ENCODE data around the gene PNPLA7. TPM values are rescaled to one million over a fixed set of nuclear protein-coding genes. Genes with fewer than 3 reads are reported as not detected.

PNPLA7 gene
- total RNA-seq, 1 experiment from 2014 or later, result 1.3 TPM

GRCh38 chr9:137429546-137429890 is 120.7 kb downstream of the PNPLA7 start:
- DNase-seq (ENCODE audit: low spot score) (no peak), ATAC-seq (no peak)
- no peaks in the 10 kb centered on the region for H3K4me1 Mint-ChIP-seq
- POLR2A ChIA-PET, result interaction anchor here (0.6 kb wide), 1 partner anchor 32 kb away, joined by 5 read pairs; no protein-coding TSS in a partner anchor
- H3K27me3 Mint-ChIP-seq (ENCODE audit: low read depth), result no peaks in the 10 kb centered on the region; the same call in 1 of the 2 replicates
- no peaks in the 10 kb centered on the region for H3K9me3 Mint-ChIP-seq
- TF ChIP-seq, protein P1, sequence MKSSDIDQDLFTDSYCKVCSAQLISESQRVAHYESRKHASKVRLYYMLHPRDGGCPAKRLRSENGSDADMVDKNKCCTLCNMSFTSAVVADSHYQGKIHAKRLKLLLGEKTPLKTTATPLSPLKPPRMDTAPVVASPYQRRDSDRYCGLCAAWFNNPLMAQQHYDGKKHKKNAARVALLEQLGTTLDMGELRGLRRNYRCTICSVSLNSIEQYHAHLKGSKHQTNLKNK (CRISPR knock-in tag; IDR thresholded peaks at IDR 0.05), result no peak
- TF ChIP-seq, protein P2, sequence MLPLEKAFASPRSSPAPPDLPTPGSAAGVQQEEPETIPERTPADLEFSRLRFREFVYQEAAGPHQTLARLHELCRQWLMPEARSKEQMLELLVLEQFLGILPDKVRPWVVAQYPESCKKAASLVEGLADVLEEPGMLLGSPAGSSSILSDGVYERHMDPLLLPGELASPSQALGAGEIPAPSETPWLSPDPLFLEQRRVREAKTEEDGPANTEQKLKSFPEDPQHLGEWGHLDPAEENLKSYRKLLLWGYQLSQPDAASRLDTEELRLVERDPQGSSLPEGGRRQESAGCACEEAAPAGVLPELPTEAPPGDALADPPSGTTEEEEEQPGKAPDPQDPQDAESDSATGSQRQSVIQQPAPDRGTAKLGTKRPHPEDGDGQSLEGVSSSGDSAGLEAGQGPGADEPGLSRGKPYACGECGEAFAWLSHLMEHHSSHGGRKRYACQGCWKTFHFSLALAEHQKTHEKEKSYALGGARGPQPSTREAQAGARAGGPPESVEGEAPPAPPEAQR (CRISPR knock-in tag; IDR thresholded peaks at IDR 0.05), result no peak
- TF ChIP-seq TCF7 (CRISPR knock-in tag; IDR thresholded peaks at IDR 0.05; ENCODE audit: low read depth), result no peak
- TF ChIP-seq GRHL2 (CRISPR knock-in tag; IDR thresholded peaks at IDR 0.05; ENCODE audit: insufficient replicate concordance, severe bottlenecking), result no peak
- TF ChIP-seq NFYB (CRISPR knock-in tag; conservative IDR thresholded peaks at IDR 0.05; ENCODE audit: low read depth), result no peak
- TF ChIP-seq, protein P3, sequence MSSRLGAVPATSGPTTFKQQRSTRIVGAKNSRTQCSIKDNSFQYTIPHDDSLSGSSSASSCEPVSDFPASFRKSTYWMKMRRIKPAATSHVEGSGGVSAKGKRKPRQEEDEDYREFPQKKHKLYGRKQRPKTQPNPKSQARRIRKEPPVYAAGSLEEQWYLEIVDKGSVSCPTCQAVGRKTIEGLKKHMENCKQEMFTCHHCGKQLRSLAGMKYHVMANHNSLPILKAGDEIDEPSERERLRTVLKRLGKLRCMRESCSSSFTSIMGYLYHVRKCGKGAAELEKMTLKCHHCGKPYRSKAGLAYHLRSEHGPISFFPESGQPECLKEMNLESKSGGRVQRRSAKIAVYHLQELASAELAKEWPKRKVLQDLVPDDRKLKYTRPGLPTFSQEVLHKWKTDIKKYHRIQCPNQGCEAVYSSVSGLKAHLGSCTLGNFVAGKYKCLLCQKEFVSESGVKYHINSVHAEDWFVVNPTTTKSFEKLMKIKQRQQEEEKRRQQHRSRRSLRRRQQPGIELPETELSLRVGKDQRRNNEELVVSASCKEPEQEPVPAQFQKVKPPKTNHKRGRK (CRISPR knock-in tag; IDR thresholded peaks at IDR 0.05; ENCODE audit: borderline replicate concordance), result no peak
- no peak for TF ChIP-seq JUN (CRISPR knock-in tag; IDR thresholded peaks at IDR 0.05)
- no peak for TF ChIP-seq FOXP1 (CRISPR knock-in tag; IDR thresholded peaks at IDR 0.05; ENCODE audit: borderline replicate concordance)
- TF ChIP-seq E2F1 (CRISPR knock-in tag; IDR thresholded peaks at IDR 0.05), result no peak
- no peak for TF ChIP-seq SOX15 (CRISPR knock-in tag; IDR thresholded peaks at IDR 0.05)
- no peak for TF ChIP-seq ZNF532 (CRISPR knock-in tag; IDR thresholded peaks at IDR 0.05; ENCODE audit: borderline replicate concordance)
- TF ChIP-seq USF1 (CRISPR knock-in tag; IDR thresholded peaks at IDR 0.05), result no peak
- H3K4me3 Mint-ChIP-seq, result no peak overlapping the region
- H3K36me3 Mint-ChIP-seq, result no peaks in the 10 kb centered on the region
- no peak overlapping the region for H3K27ac Mint-ChIP-seq
- CTCF ChIA-PET, result interaction anchor here (0.5 to 1.0 kb wide), 2 partner anchors 143 to 144 kb away, joined by 3 to 4 read pairs; no protein-coding TSS in a partner anchor

DNA sequence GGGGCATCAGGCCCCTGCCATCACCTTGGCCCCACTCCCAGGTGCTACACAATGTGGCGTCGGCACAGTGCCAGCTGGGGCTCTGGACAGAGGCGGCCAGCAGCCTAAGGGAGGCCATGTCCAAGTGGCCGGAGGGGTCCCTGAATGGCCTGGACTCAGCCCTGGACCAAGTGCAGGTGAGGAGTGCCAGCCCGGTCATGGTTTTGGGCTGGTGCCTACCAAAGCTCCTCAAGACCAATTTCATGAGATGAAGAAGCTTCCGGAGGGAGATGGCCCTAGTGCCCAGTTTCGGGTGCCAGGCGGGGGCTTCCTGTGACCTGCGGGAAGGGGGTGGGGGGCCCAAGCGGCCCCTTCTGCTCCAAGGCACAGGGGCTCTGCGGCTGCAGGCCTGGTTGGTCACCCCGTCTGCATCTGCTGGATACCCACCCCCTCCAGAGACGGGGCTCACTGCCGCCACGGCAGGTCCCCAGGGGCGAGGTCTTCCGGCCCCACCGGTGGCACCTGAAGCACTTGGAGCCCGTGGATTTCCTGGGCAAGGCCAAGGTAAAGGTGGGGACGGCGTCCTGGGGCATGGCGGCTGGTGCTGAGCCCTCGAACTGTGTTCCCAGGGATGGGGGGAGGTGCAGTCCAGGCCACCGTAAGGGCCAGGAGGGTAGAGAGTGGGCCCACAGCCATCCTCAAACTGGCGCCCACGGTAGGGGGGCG is 121.2 kb downstream of the PNPLA7 start:
- Mint-ChIP-seq H3K27ac (no peak overlapping the region), H3K4me3 (no peak overlapping the region), H3K9me3 (no peaks in the 10 kb centered on the region), H3K27me3 (ENCODE audit: low read depth) (no peaks in the 10 kb centered on the region; the same call in 1 of the 2 replicates), H3K36me3 (no peaks in the 10 kb centered on the region), H3K4me1 (no peaks in the 10 kb centered on the region)
- CTCF ChIA-PET, result interaction anchor here (0.5 to 1.5 kb wide), 3 partner anchors 15 to 143 kb away, joined by 3 to 4 read pairs (median 3); no protein-coding TSS in a partner anchor
- POLR2A ChIA-PET, result no interaction called here
- no peak for TF ChIP-seq ZNF317 (CRISPR knock-in tag; IDR thresholded peaks at IDR 0.05; ENCODE audit: borderline replicate concordance, low read depth)
- no peak for TF ChIP-seq CBFB (CRISPR knock-in tag; IDR thresholded peaks at IDR 0.05; ENCODE audit: low read depth)
- no peak for TF ChIP-seq ERG (CRISPR knock-in tag; IDR thresholded peaks at IDR 0.05)
- TF ChIP-seq NFATC4 (CRISPR knock-in tag; IDR thresholded peaks at IDR 0.05), result no peak
- no peak for TF ChIP-seq ETV6 (CRISPR knock-in tag; IDR thresholded peaks at IDR 0.05)
- no peak for TF ChIP-seq ZNF423 (CRISPR knock-in tag; IDR thresholded peaks at IDR 0.05)
- no peak for TF ChIP-seq CREB1 (CRISPR knock-in tag; IDR thresholded peaks at IDR 0.05)
- no peak for TF ChIP-seq USF2 (CRISPR knock-in tag; IDR thresholded peaks at IDR 0.05)
- no peak for DNase-seq (ENCODE audit: low spot score)
- no peak for ATAC-seq
